ENCODE measurements around the gene RAMACL. TPM values are rescaled to one million over a fixed set of nuclear protein-coding genes. Genes with fewer than 3 reads are reported as not detected.

The RAMACL gene
- total RNA-seq, 1 donor from 2014 or later: 0.43 TPM

DNA sequence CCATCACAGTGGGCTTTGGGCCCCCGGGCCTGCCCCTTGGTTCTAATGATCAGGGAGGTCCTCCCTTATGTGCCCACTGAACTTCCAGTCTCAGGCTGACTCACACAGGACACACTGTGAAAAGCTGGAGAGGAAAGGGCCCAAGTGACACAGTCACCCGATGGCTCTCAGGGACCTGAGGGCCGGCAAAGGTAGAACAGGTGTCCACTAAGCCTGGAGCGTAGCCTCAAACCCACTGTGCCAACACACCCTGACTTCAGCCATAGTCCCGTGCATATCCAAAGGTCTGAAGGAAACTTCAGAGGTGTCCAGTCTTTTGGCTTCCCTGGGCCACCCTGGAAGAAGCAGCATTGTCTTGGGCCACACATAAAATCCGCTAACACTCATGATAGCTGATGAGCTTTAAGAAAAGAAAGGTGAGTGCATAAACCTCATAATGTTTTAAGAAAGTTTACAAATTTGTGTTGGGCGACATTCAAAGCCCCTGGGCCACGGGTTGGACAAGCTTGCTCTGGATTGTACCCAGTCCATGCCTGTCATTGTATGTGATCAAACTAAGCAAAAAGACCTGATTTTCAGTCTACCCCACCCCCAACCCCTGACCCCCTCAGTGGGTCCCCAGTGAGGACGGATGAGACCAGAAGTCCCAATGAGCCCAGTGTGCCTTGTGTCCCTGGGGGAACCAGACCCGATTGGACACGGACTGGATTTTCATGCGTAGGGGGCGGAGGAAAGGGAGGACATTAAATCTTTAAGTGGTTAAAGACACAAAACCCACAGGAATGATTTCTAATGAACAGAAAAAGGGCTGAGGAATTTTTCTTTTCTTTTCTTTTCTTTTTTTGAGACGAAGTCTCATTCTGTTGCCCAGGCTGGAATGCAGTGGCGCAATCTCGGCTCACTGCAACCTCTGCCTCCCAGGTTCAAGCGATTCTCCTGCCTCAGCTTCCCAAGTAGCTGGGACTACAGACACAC is 6.1 kb downstream of the RAMACL start:
- DNase-seq (ENCODE audit: low read depth): no peak

- DNase-seq (ENCODE audit: low read depth): no peak
These were observed 7.1 kb downstream of the RAMACL start for GRCh38 chr6:166579237-166579850.

DNA sequence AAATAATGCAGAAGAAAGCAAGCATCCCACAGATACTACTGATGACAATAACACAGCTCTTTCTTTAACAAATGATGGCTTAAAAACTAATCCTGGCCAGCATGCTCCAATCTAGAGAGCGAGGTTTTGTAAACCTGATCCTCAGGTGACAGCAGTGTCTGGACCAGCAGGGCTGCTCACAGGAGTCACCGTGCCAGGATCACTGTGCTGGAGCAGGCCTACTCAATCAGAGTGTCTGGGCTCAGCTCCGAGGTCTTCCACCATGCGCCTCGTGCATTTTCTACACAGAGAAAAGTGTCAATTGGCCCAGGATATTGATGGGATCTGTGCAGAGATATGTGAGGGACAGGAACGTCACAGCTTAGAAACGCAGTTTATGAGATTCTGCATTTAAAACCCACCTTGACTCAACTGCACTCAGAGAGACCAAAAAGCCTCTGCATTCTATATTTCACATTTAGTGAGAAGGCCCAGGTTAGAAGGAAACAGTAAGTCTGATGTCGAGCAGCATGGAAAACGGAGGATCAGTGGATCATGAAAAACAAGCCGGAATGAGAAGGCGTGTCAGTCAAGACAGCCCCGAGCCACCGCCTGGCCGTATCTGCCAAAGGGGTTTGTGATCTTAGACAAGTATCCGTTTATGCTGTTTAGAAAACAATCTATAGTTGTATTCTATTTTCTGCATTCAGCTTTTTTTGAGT is 7.8 kb downstream of the RAMACL start:
- DNase-seq (ENCODE audit: low read depth): no peak

GRCh38 chr6:166575205-166575604 is 11.3 kb downstream of the RAMACL start:
- no peak for DNase-seq (ENCODE audit: low read depth)

GRCh38 chr6:166573511-166574216 is 12.8 kb downstream of the RAMACL start:
- DNase-seq (ENCODE audit: low read depth): no peak

GRCh38 chr6:166572370-166573261 is 13.9 kb downstream of the RAMACL start:
- DNase-seq (ENCODE audit: low read depth): peak; percentile 49

- no peak for DNase-seq (ENCODE audit: low read depth)
These were observed 15.4 kb downstream of the RAMACL start for GRCh38 chr6:166570929-166571713.

GRCh38 chr6:166569206-166569605 is 17.3 kb downstream of the RAMACL start:
- DNase-seq (ENCODE audit: low read depth): no peak

DNA sequence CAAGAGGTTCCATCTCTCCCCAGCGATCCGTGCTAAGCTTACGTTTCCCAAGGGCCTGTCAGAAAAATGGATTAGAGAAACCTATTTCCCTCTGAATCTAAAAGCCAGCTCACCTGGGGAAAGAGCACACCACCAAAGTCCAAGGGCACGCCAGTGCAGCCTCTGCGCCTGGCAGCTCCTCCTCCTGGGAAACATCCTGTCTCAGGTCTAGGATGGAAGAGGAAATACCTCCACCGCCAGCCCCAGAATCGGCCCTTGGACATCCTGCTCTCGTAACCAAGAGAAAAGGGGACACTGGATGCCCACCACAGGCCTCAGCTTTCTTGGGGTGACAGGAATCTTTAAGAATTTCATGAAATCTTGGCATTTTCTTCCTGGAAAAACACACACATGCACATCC is 18.7 kb downstream of the RAMACL start:
- DNase-seq (ENCODE audit: low read depth): no peak

DNA sequence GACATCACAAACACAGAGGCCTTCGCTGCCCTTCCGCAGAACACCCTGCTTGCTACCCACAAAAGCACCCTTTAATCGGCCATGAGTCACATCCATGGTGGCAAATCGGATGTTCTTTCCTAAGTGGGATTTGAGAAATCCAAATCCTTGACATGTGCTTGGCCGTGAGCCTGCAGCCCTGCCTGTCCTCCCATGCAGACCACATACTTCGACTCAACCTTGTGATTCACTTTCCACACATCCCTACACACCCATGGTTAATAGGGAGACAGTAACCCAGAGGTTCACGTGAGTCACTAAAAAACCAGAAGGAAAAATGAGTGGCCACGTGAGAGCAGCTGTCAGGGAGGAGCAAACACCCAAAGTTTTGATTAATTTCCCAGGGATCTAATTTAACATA is 19.4 kb downstream of the RAMACL start:
- peak; percentile 99 for DNase-seq (ENCODE audit: low read depth)

- no peak for DNase-seq (ENCODE audit: low read depth)
These were observed 20.2 kb downstream of the RAMACL start for GRCh38 chr6:166566026-166567011.

GRCh38 chr6:166565084-166565967 is 21.2 kb downstream of the RAMACL start:
- DNase-seq (ENCODE audit: low read depth): peak; percentile 65

DNA sequence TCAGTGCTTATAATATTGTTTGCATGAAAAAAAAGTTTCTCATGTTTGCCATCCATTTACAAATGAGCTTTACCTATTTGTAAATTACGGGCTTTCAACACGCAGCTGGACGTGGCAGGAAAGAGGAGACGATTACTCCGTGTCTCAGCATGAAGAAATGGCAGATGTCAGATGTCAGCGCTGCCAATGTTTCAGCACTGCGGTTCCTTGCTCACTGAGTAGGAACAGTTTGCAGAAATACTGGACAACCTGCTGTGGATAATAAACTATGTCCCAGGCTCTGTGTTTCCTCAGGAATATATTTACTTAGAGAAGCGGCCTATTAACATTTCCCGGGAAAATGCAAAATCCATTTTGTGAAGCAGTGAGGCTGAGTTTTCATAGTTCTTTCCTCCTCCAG is 22.7 kb downstream of the RAMACL start:
- no peak for DNase-seq (ENCODE audit: low read depth)

DNA sequence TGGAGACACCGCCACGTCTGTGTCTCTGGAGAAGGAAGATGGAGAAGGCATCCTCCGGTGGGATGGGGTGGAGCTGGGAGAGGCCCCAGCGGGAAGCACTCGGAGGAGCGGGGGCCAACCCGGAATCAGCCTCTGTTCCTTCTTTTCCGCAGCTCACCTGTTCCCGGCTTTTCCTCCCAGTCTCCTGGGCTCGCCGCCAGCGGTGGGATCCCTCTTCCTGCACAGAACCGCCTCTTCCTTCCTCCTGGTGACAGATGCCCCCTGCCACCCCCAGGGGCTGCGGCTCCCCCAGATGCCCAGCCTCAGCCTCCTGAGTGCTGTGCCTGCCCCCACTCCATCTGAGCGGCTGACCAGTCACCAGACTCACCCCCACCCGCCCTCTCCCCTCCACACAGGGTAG is 23.3 kb downstream of the RAMACL start:
- DNase-seq (ENCODE audit: low read depth): no peak

DNA sequence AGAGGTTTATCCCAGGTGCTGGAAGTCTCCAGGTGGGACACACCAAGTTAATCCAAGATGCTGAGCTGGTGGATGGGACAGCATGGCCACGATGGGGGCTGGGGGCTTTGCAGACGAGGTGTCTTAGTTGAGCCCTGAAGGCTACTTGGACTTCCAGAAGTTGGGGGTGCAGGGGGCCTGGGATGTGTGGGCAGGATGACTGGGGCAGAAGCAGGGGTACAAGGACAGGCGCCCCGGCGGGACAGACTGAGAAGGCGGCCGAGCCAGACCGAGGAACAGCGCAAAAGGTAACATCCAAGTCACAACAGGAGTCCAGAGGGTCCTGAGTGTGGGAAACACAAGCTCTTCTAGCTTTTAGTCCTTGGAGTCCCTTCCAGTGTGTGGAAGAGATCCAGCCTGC is 23.8 kb downstream of the RAMACL start:
- no peak for DNase-seq (ENCODE audit: low read depth)

- no peak for DNase-seq (ENCODE audit: low read depth)
These were observed 24.6 kb downstream of the RAMACL start for GRCh38 chr6:166561771-166562359.

GRCh38 chr6:166560222-166560621 is 26.3 kb downstream of the RAMACL start:
- no peak for DNase-seq (ENCODE audit: low read depth)
